Stimulated activated CD8-positive, alpha-beta memory T cell treated with anti-CD3 and anti-CD28 coated beads, Interleukin-15, amount 100 ng/mL, for 24 hours (primary cell): ENCODE data around the gene SYNPO2.

Experiments used
- DNase-seq: peaks from one replicate; pipeline ENCODE4 v3.0.0-alpha.2; 2020; ENCODE audit warnings: low read depth

The SYNPO2 gene

GRCh38 chr4:118931786-118932185 lies 43.1 kb downstream of the SYNPO2 start:
- DNase-seq: no peak

DNA sequence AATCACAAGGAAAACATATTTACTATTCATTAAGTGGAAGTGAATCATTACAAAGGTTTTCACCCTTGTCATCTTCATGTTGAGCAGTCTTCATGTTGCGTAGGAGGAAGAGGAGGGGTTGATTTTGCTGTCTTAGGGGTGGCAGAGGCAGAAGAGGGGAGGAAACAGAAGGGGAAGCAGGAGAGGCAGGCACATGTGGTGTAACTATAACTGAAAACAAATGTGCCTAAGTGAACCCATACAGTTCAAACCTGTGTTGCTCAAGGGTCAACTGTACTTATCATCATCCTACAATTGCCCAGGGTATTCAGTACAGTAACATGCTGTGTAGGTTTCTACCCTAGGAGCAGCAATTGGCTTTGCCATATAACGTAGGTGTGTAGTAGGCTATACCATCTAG lies 47.2 kb downstream of the SYNPO2 start:
- no peak for DNase-seq

DNA sequence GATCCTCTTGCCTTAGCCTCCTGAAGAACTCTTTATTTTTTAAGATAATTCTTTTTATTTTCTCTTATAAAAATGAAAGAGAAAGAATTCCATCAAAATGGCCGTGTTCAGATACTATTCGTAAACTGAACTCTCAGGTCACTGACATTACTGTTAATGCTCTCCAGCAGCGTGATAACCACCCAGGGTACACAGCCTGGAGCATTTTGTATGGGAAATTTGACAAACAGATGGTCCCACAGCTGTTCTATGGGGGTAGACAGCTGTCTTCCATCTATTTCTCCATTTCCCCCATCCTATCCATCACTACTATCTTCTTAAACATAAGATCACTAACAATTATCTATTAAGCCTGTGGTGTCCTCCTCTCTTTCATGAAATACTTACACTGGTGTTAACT lies 47.8 kb downstream of the SYNPO2 start:
- DNase-seq: no peak

GRCh38 chr4:118939169-118939783 lies 50.6 kb downstream of the SYNPO2 start:
- DNase-seq: no peak

GRCh38 chr4:118941149-118941548 lies 52.5 kb downstream of the SYNPO2 start:
- no peak for DNase-seq

DNA sequence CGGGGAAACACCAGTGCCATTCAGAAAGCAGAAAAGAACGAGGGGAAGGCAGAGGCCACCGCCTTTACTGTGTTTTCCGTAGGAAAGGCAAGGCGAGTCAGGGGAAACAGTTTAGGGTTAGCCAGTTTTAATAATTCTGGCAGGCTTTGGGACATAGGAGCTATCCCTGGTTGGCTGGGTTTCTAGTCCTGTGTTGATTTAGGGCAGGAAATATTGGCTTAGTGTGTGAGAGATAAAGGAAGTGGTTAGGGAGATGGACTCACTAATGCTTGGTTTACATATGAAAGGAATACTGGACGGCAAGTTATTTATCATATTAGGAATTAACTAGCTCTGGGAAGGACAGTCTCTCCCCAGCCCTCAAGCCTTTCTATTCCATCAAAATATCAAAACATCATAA lies 53.1 kb downstream of the SYNPO2 start:
- no peak for DNase-seq

DNA sequence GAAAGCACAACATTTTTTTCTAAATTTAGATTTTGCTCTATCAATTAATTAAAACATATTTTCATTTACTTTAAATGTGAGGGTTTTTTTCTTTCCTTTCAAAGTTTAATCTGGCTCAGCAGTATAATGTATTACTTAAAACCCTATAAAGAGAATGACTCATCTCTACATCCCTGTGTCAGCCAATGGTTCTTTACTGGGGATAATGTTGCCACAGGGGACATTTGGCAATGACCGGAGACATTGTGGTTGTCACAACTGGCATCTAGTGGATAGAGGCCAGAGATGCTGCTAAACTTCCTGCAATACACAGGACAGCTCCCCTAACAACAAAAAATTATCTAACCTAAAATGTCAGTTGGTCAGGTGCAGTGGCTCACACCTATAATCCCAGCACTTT lies 53.8 kb downstream of the SYNPO2 start:
- DNase-seq: no peak

- no peak for DNase-seq
Observed at GRCh38 chr4:118947095-118947494, 58.4 kb downstream of the SYNPO2 start.

DNA sequence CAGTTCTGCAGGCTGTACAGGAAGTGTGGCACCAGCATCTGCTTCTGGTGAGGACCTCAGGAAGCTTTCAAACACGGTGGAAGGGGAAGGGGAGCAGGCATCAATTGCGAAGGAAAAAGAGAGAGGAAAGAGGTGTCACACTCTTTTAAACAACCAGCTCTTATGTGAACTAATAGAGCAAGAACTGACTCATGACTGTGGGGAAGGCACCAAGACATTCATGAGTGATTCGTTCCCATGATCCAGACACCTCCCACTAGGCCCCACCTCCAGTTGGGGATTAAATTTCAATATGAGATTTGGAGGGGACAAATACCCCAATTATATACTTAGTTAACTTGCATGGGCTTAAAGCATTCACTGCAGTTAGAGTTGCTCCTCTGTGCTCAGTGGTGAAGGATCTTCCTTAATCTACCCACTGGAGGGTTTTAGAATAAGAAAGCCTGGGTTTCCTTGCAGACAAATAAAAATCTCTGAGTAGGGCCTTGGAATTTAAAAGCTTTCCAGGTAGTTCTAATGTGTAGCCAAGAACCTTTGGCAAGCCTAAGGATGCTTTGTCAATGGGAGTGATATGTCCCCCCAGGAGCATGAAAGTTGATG lies 60.0 kb downstream of the SYNPO2 start:
- DNase-seq: no peak

GRCh38 chr4:118950224-118950623 lies 61.6 kb downstream of the SYNPO2 start:
- no peak for DNase-seq

DNA sequence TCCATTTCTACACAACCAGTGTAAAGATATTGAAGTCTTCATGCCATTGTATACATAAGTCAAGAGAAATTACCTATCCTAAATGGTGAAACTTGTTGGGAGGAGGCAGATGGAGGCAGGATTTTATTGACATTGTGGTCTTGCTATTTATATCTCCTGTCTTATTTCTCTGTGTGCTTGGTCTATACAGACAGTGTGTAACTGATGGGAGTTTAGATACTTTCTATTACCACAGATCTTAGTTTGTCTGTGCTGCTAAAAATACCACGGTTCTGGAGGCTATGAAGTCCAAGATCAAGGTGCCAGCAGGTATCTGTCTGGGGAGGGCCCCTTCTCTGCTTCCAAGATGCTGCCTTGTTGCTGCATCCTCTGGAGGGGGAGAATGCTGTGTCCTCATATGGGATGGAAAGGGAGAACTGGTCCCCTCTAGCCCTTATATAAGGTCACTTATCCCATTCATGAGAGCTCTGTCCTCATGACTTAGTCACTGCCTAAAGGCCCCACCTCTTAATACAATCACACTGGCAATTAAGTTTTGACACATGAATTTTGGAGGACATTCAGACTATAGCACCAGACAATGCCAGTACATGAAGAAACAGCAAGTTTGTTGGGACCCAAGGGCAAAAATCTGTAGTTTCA lies 62.4 kb downstream of the SYNPO2 start:
- no peak for DNase-seq

DNA sequence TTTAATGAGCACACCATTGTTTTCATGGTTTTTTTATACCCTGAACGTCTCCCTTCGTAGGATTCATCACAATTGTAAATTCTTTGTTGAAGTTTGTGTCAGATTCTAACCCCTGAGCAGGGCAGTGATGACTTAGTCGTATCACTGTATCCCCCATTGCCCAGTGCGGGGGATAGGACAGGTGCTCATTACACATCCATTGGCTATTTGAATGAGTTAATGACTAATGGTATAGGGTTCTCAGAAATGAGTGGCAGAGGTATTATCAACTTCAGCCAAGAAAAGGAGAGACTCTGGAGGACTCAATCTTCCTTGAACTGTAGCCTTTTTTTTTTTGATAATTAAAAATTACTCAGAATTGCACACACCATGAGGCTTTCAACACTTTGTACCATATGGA lies 64.6 kb downstream of the SYNPO2 start:
- DNase-seq: no peak

DNA sequence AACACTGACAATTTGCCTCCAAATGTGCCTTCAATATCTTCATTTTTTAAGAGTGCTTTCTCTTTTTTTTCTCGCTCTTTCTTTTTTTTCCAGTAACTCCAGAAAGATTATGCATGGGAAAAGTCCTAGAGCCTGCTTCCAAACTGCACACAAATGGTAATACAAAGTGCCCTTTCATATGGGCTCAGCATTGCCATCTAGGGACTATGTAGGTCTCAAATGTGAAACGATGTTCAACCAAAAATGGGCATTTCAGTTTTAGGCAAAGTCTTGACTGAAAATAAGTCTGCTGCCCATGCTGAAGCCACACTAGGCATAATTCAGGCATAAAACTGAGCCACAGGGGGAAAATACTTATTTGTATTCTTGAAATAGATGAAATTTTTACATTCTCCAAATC lies 65.6 kb downstream of the SYNPO2 start:
- no peak for DNase-seq

GRCh38 chr4:118955515-118955914 lies 66.9 kb downstream of the SYNPO2 start:
- no peak for DNase-seq

DNA sequence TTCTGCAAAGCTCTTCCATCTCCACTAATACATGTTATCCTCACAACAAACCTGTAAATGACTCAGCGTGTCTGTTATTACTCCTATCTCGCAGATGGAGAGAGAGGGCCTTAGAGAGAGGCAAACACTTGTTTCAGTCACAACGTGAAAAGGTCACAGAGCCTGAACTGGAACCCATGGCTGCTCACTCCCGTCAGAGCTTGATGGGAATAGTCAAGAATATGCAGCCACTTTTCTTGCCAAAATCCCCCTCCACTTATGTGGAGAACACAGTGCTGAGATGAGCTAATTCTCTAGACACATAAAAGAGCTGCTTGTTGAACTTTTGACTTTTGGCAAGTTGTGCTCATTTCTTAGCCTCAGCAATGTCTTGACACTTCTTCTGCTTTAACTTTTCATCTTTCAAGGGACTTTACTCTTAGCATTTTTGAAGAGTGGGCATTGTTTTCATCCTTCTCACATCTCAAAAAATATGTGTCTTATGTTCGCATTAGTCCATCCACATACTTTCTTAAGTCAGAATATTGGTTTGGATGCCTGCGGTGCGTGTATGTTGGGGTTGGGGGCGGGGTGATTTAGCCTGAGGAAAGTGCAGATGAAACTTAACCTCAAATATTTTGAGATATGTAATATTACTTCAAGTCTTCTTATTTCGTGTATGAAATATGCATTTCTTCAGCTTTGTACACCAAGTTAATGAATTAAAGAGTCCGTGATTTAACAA lies 69.2 kb downstream of the SYNPO2 start:
- DNase-seq: no peak

DNA sequence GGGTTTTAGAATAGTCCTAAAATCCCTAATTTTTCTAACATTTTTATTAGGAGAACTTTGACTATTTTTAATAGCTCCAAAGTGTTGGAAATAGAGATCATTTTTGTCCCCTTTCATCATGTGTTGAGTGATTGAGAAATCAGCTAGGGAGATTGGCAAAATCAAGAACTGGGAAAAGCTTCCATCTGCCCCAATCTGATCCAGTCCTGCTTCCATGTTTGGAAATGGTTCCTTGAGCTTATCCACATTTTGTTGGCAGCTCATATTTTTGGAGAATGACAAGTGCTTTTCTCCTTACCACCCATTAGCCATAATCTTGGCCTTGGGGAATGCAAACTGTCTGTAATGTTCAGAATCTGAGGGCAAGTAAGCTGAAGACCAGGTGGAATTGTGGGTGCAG lies 73.9 kb downstream of the SYNPO2 start:
- DNase-seq: no peak

DNA sequence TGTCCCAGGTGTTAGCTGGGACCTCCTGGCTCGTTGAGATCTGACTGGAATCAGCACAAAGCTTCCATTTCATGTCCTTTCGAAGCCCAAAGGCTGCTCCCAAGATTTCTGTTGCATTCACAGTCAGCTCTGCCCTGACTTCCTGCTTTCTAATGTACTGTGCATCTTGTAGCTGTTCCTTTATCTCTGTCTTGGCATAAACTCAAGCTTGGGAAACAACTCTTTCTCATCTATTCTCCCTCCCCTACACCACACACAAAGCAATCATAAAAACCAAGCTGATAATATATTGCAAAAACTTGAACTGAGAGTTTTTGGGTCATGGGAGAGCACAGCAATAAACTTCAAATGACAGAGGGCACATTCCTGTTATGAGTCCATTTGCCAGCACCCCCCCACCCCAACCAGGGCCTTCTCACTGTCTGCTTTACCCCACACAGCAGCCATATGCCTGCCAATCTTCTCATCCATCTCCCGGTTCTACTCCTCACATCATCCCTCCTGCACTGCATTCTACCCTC lies 76.3 kb downstream of the SYNPO2 start:
- DNase-seq: no peak

- DNase-seq: no peak
Observed at GRCh38 chr4:118967393-118967792, 78.7 kb downstream of the SYNPO2 start.

- DNase-seq: no peak
Observed at GRCh38 chr4:118968005-118968404, 79.4 kb downstream of the SYNPO2 start.

GRCh38 chr4:118968813-118969212 lies 80.2 kb downstream of the SYNPO2 start:
- DNase-seq: no peak

DNA sequence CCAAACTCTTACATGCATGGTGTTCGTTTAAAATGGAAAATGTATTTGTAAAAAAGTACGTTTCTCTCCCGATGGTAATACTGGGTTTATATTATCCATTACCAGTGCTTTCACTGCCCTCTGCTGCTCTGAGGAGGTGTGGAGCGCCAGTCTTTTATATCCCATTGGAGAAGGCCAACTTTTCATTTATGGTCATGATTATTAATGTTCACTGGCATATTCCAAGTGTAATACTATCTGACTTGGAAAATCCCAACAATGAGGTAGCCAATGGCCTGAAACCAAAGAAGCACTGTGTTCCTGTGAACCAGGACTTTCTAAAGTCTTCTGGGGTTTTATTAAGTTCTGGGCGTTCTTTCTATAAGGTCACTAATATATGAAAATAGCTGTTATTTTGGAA lies 80.7 kb downstream of the SYNPO2 start:
- DNase-seq: no peak

DNA sequence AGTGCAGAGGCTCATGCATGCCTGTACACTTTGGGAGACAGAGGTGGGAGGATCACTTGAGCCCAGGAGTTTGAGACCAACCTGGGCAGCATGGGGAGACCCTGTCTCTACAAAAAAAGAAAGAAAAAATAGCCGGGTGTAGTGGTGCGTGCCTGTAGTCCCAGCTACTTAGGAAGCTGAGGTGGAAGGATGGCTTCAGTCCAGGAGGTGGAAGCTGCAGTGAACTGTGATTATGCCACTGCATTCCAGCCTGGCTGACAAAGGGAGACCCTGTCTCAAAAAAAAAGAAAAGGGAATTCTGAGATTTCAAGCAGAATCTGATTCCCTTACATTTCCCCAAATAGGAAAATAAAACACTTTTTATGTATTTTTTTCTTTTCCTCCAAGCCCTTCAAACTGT lies 83.5 kb downstream of the SYNPO2 start:
- no peak for DNase-seq

DNA sequence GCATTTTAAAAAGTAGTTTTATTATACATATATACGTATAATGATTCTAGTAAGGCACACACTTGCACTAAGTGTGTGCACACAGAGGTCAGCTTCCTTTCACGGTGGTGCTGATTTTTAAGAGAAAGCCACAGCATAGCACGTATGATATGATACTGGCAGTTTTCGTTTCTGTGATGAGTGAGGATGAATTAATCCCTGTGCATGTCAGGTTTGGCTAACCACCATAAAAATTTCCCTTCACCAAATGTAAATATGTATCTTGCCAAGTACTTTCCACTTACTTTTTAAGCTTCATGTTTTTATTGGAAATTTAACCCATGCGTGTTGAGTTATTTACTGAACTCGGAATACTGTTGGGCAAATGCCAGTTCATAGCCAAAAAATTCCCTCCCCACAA lies 84.6 kb downstream of the SYNPO2 start:
- no peak for DNase-seq
